ENCODE results near the gene EEPD1. TPM values are rescaled to one million over a fixed set of nuclear protein-coding genes. Genes with fewer than 3 reads are reported as not detected.

Gene EEPD1
- total RNA-seq, 1 donor from 2014 or later = 5.4 TPM

- Histone ChIP-seq H3K36me3 (ENCODE audit: insufficient read depth, low read length) (no peaks in the 10 kb centered on the region), H3K27me3 (ENCODE audit: insufficient read depth, low read length) (no peaks in the 10 kb centered on the region), H3K9ac (ENCODE audit: low read length) (peak overlapping the region; percentile 69), H3K4me2 (ENCODE audit: low read length) (peak overlapping the region; percentile 73), H2AFZ (ENCODE audit: low read depth, low read length) (no peak overlapping the region), H3K4me3 (ENCODE audit: insufficient read depth, low read depth, low read length) (no peak overlapping the region), H4K20me1 (ENCODE audit: insufficient read depth, low read length) (no peaks in the 10 kb centered on the region), H3K4me1 (ENCODE audit: insufficient read depth, low read length) (peaks cover 26% of the 10 kb centered on the region), H3K27ac (ENCODE audit: low read depth, low read length) (peak overlapping the region; percentile 93), H3K9me3 (ENCODE audit: insufficient read depth, low read depth, low read length) (no peaks in the 10 kb centered on the region), H3K79me2 (ENCODE audit: insufficient read depth, low read length) (no peaks in the 10 kb centered on the region)
- DNase-seq (ENCODE audit: low read depth) (peak; percentile 93), FAIRE-seq (peak; percentile 73)
- Mint-ChIP-seq H3K4me3 (ENCODE audit: unreplicated experiment) (no peak overlapping the region), H3K9me3 (ENCODE audit: unreplicated experiment) (no peaks in the 10 kb centered on the region), H3K36me3 (ENCODE audit: low read depth, unreplicated experiment) (no peaks in the 10 kb centered on the region), H3K27me3 (ENCODE audit: low read depth, unreplicated experiment) (no peaks in the 10 kb centered on the region), H3K4me1 (ENCODE audit: low read depth, unreplicated experiment) (peaks cover 41% of the 10 kb centered on the region), H3K27ac (ENCODE audit: unreplicated experiment) (peak overlapping the region; percentile 66)
- TF ChIP-seq EZH2 (IDR thresholded peaks at IDR 0.05; ENCODE audit: insufficient read depth, low read length) (no peak), CTCF (IDR thresholded peaks at IDR 0.05; ENCODE audit: insufficient read depth, low read depth, low read length) (no peak)
Measured at GRCh38 chr7:36207451-36208291, 54.6 kb downstream of the EEPD1 start.

DNA sequence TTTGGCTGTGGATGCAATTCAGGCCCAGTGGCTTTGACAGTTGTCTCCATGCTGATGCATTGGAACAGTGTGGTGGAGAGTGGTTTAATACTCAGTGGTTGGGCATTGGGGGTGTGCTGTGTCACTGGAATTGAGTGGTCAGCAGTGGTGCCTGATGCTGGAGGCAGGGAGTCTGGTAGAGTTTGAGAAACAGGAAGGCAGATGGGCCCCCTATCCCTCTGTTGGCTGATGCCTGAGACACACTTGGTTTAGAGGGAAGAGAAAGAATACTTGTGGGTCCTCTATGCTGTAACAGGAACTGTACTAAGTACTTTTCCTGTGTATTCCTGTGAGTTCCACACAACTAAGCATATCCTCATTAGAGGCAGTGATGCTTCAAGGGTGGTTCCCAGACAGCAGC, 55.4 kb downstream of the EEPD1 start:
- Histone ChIP-seq H3K79me2 (ENCODE audit: insufficient read depth, low read length) (no peaks in the 10 kb centered on the region), H2AFZ (ENCODE audit: low read depth, low read length) (no peak overlapping the region), H3K4me2 (ENCODE audit: low read length) (peak overlapping the region; percentile 73), H3K27ac (ENCODE audit: low read depth, low read length) (peak overlapping the region; percentile 93), H3K27me3 (ENCODE audit: insufficient read depth, low read length) (no peaks in the 10 kb centered on the region), H3K36me3 (ENCODE audit: insufficient read depth, low read length) (no peaks in the 10 kb centered on the region), H3K4me1 (ENCODE audit: insufficient read depth, low read length) (peaks cover 26% of the 10 kb centered on the region), H4K20me1 (ENCODE audit: insufficient read depth, low read length) (no peaks in the 10 kb centered on the region), H3K9ac (ENCODE audit: low read length) (peak overlapping the region; percentile 69), H3K4me3 (ENCODE audit: insufficient read depth, low read depth, low read length) (no peak overlapping the region), H3K9me3 (ENCODE audit: insufficient read depth, low read depth, low read length) (no peaks in the 10 kb centered on the region)
- TF ChIP-seq CTCF (IDR thresholded peaks at IDR 0.05; ENCODE audit: insufficient read depth, low read depth, low read length) (no peak), EZH2 (IDR thresholded peaks at IDR 0.05; ENCODE audit: insufficient read depth, low read length) (no peak)
- no peaks in the 10 kb centered on the region for H3K9me3 Mint-ChIP-seq (ENCODE audit: unreplicated experiment)
- FAIRE-seq (no peak), DNase-seq (ENCODE audit: low read depth) (no peak)
- no peaks in the 10 kb centered on the region for H3K27me3 Mint-ChIP-seq (ENCODE audit: low read depth, unreplicated experiment)
- peaks cover 41% of the 10 kb centered on the region for H3K4me1 Mint-ChIP-seq (ENCODE audit: low read depth, unreplicated experiment)
- H3K4me3 Mint-ChIP-seq (ENCODE audit: unreplicated experiment) = no peak overlapping the region
- no peak overlapping the region for H3K27ac Mint-ChIP-seq (ENCODE audit: unreplicated experiment)
- no peaks in the 10 kb centered on the region for H3K36me3 Mint-ChIP-seq (ENCODE audit: low read depth, unreplicated experiment)

Data from astrocyte (in vitro differentiated cells and primary cell).